ENCODE measurements around the gene EIF2B2. TPM values are rescaled to one million over a fixed set of nuclear protein-coding genes. Genes with fewer than 3 reads are reported as not detected.
A peak's percentile ranks its signal among the peaks of the same experiment; 100 is the strongest.

EIF2B2 gene
- total and polyA plus RNA-seq, 9 of the 15 experiments (the other 6 are each of a cell fraction or from before 2014, with no cell fraction given), result 10.6 to 94.1 (median 38.9) TPM

- FAIRE-seq, result no peak
- TF ChIP-seq ZNF175 (CRISPR knock-in tag; IDR thresholded peaks at IDR 0.05; ENCODE audit: low read depth), result 0 out of 2 replicates have a peak, but pooled peaks have one; percentile 9
- TF ChIP-seq ZBTB17 (CRISPR knock-in tag; IDR thresholded peaks at IDR 0.05), result no peak
- ChIA-PET POLR2A (interaction anchor here (0.7 kb wide), 1 partner anchor 19 kb away, joined by 3 read pairs; no protein-coding TSS in a partner anchor), CTCF (ENCODE audit: low intra/inter-chr PET ratio) (no interaction called here)
- peak overlapping the region; percentile 74; the same call in 2 of the 3 replicates for H3K27ac ChIP-seq (ENCODE audit: extremely low read depth, low read depth, low read length)
- no peak for DNase-seq (ENCODE audit: extremely low read depth in 1 of 4, low spot score in 3 of 4)
- no peaks in the 10 kb centered on the region for H4K20me1 ChIP-seq (replicated peaks; ENCODE audit: control insufficient read depth, insufficient read depth, low read length)
- H3K36me3 ChIP-seq (ENCODE audit: control insufficient read depth, insufficient read depth, low read length), result peaks cover 42% of the 10 kb centered on the region; the same call in 2 of the 3 replicates
- no peaks in the 10 kb centered on the region for H3K9me3 ChIP-seq (replicated peaks; ENCODE audit: control insufficient read depth, insufficient read depth, low read depth, low read length)
- no TSS peak for BruUV-seq (replicated peaks)
- no peak overlapping the region for H3K9ac ChIP-seq (ENCODE audit: insufficient read depth in 1 of 2, low read depth in 2 of 2, low read length in 2 of 2)
- no peaks in the 10 kb centered on the region for H3K79me2 ChIP-seq (ENCODE audit: control insufficient read depth, insufficient read depth, low read length)
- peaks cover 0 to 19% of the 10 kb centered on the region in 2 experiments; a peak in 3 of 5 replicates for H3K4me1 ChIP-seq (replicated peaks in 1 of 2; ENCODE audit: control insufficient read depth in 2 of 2, insufficient read depth in 2 of 2, low read length in 2 of 2)
- H3K27me3 ChIP-seq (ENCODE audit: control insufficient read depth in 2 of 2, insufficient read depth in 2 of 2, low read length in 2 of 2), result no peaks in the 10 kb centered on the region
- no peak overlapping the region for H2AFZ ChIP-seq (ENCODE audit: low read depth, low read length)
- 58% methylated on average over 2 of the region's 2 CpGs for WGBS (ENCODE audit: insufficient coverage, low coverage, missing lambda C conversion rate)
- ATAC-seq, result no peak
- intact Hi-C loops (cut with micrococcal nuclease), result no loop called here
- in situ Hi-C loops (cut with MboI), result no loop called here
- H3K4me3 ChIP-seq, result no peak overlapping the region
- H3K4me2 ChIP-seq (ENCODE audit: insufficient read depth, low read length), result peak overlapping the region; percentile 60
- no peaks in the 10 kb centered on the region for H3K9me1 ChIP-seq (ENCODE audit: control insufficient read depth, insufficient read depth, low read length)
Observed at GRCh38 chr14:75025876-75026275, 23.2 kb downstream of the EIF2B2 start.

GRCh38 chr14:75030147-75030546, 27.4 kb downstream of the EIF2B2 start:
- no peak for DNase-seq (ENCODE audit: extremely low read depth in 1 of 4, low spot score in 3 of 4)
- ATAC-seq, result no peak
- ChIA-PET POLR2A (interaction anchor here (0.8 kb wide), 1 partner anchor 17 kb away, joined by 3 read pairs; no protein-coding TSS in a partner anchor), CTCF (ENCODE audit: low intra/inter-chr PET ratio) (no interaction called here)
- BruUV-seq (replicated peaks), result no TSS peak
- Histone ChIP-seq H3K9me1 (ENCODE audit: control insufficient read depth, insufficient read depth, low read length) (no peaks in the 10 kb centered on the region), H3K9me3 (replicated peaks; ENCODE audit: control insufficient read depth, insufficient read depth, low read depth, low read length) (no peaks in the 10 kb centered on the region), H3K9ac (ENCODE audit: insufficient read depth in 1 of 2, low read depth in 2 of 2, low read length in 2 of 2) (no peak overlapping the region), H3K4me3 (no peak overlapping the region), H3K79me2 (ENCODE audit: control insufficient read depth, insufficient read depth, low read length) (no peaks in the 10 kb centered on the region), H3K4me2 (ENCODE audit: insufficient read depth, low read length) (no peak overlapping the region), H3K4me1 (replicated peaks in 1 of 2; ENCODE audit: control insufficient read depth in 2 of 2, insufficient read depth in 2 of 2, low read length in 2 of 2) (peaks cover 0 to 13% of the 10 kb centered on the region in 2 experiments; a peak in 3 of 5 replicates), H3K36me3 (ENCODE audit: control insufficient read depth, insufficient read depth, low read length) (peaks cover 43% of the 10 kb centered on the region; the same call in 2 of the 3 replicates), H2AFZ (ENCODE audit: low read depth, low read length) (no peak overlapping the region), H3K27me3 (ENCODE audit: control insufficient read depth in 2 of 2, insufficient read depth in 2 of 2, low read length in 2 of 2) (no peaks in the 10 kb centered on the region), H3K27ac (ENCODE audit: extremely low read depth, low read depth, low read length) (no peak overlapping the region), H4K20me1 (replicated peaks; ENCODE audit: control insufficient read depth, insufficient read depth, low read length) (no peaks in the 10 kb centered on the region)
- in situ Hi-C loops (cut with MboI) (no loop called here), intact Hi-C loops (cut with micrococcal nuclease) (no loop called here)
- TF ChIP-seq PTRF (tag; IDR thresholded peaks at IDR 0.05) (no peak), RFX1 (IDR thresholded peaks at IDR 0.05) (no peak), BMI1 (IDR thresholded peaks at IDR 0.05; ENCODE audit: low read length) (no peak), IRF2 (CRISPR knock-in tag; IDR thresholded peaks at IDR 0.05) (no peak), ZNF280B (CRISPR knock-in tag; IDR thresholded peaks at IDR 0.05) (no peak), MTA1 (IDR thresholded peaks at IDR 0.05; ENCODE audit: borderline replicate concordance) (no peak)
- FAIRE-seq, result no peak
- 0% methylated on average over 1 of the region's 1 CpG for WGBS (ENCODE audit: insufficient coverage, low coverage, missing lambda C conversion rate)
